ENCODE measurements around the gene PRKN. TPM values are rescaled to one million over a fixed set of nuclear protein-coding genes. Genes with fewer than 3 reads are reported as not detected.

Gene PRKN
- total and polyA plus RNA-seq, 2 donors (not counting 3 experiments of a cell fraction or from before 2014, with no cell fraction given): 0.06 TPM; not detected in 1

DNA sequence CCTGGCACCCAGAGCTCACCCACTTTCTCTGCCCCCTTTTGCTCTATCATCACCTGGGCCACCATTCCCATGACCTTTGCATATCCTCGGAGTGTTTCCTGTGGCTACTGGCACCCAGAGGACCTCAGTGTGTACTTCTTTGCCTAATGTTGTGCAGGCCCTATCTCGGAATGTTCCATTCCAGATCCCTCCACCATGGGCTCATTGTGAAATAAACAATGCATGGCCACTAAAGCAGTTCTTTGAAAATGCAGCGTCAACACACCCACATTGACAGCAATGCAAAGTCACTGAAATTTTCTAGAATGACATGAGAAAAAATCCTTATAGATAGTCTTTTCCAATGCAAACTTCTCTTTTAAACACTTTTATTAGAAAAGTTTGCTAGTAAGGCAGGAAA is 1380.8 kb downstream of the PRKN start:
- FAIRE-seq: no peak
- H3K4me3 ChIP-seq (replicated peaks in 1 of 3; ENCODE audit: insufficient read depth in 1 of 3, low read depth in 1 of 3, low read length in 3 of 3): no peak overlapping the region
- no peaks in the 10 kb centered on the region for H3K27me3 ChIP-seq (ENCODE audit: control insufficient read depth in 2 of 2, insufficient read depth in 2 of 2, low read length in 2 of 2)
- no TSS peak for BruUV-seq (replicated peaks)
- H4K20me1 ChIP-seq (replicated peaks; ENCODE audit: control insufficient read depth, extremely low read depth, insufficient read depth, low read length): no peaks in the 10 kb centered on the region
- no peaks in the 10 kb centered on the region for H3K9me3 ChIP-seq (replicated peaks; ENCODE audit: control insufficient read depth, insufficient read depth, low read length)
- CTCF ChIA-PET: no interaction called here
- H3K4me1 ChIP-seq (ENCODE audit: control insufficient read depth, extremely low read depth, insufficient read depth, low read length): no peaks in the 10 kb centered on the region
- H3K36me3 ChIP-seq (ENCODE audit: control insufficient read depth in 2 of 2, extremely low read depth in 1 of 2, insufficient read depth in 2 of 2, low read length in 2 of 2): no peaks in the 10 kb centered on the region
- no peak overlapping the region for H3K9ac ChIP-seq (replicated peaks; ENCODE audit: extremely low read depth, insufficient read depth, low read length)
- no peaks in the 10 kb centered on the region for H3K9me1 ChIP-seq (replicated peaks; ENCODE audit: control insufficient read depth, extremely low read depth, insufficient read depth, low read length)
- no peak for DNase-seq (ENCODE audit: low read depth, low spot score)
- no peak for TF ChIP-seq POLR2A (IDR thresholded peaks at IDR 0.05; ENCODE audit: low read depth, low read length)
- no peak for TF ChIP-seq GATA2 (IDR thresholded peaks at IDR 0.05; ENCODE audit: insufficient read depth, insufficient read length, low read depth, low read length)
- no peak for TF ChIP-seq EZH2 (IDR thresholded peaks at IDR 0.05; ENCODE audit: borderline replicate concordance, low read depth, low read length, severe bottlenecking)
- no peak for TF ChIP-seq JUN (IDR thresholded peaks at IDR 0.05; ENCODE audit: borderline replicate concordance, insufficient read depth, insufficient read length, low read depth)
- no peak for TF ChIP-seq POLR2AphosphoS5 (IDR thresholded peaks at IDR 0.05; ENCODE audit: insufficient read depth, low read depth, low read length)
- no peak for TF ChIP-seq FOS (IDR thresholded peaks at IDR 0.05; ENCODE audit: borderline replicate concordance, insufficient read depth, low read length)
- TF ChIP-seq, protein P1, sequence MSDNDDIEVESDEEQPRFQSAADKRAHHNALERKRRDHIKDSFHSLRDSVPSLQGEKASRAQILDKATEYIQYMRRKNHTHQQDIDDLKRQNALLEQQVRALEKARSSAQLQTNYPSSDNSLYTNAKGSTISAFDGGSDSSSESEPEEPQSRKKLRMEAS (IDR thresholded peaks at IDR 0.05; ENCODE audit: insufficient read depth, insufficient read length): no peak
- TF ChIP-seq, protein P2, sequence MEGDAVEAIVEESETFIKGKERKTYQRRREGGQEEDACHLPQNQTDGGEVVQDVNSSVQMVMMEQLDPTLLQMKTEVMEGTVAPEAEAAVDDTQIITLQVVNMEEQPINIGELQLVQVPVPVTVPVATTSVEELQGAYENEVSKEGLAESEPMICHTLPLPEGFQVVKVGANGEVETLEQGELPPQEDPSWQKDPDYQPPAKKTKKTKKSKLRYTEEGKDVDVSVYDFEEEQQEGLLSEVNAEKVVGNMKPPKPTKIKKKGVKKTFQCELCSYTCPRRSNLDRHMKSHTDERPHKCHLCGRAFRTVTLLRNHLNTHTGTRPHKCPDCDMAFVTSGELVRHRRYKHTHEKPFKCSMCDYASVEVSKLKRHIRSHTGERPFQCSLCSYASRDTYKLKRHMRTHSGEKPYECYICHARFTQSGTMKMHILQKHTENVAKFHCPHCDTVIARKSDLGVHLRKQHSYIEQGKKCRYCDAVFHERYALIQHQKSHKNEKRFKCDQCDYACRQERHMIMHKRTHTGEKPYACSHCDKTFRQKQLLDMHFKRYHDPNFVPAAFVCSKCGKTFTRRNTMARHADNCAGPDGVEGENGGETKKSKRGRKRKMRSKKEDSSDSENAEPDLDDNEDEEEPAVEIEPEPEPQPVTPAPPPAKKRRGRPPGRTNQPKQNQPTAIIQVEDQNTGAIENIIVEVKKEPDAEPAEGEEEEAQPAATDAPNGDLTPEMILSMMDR (IDR thresholded peaks at IDR 0.05; ENCODE audit: extremely low read depth in 1 of 2, insufficient read depth in 1 of 2, low read depth in 1 of 2, low read length in 2 of 2): no peak
- TF ChIP-seq MYC (IDR thresholded peaks at IDR 0.05; ENCODE audit: low read depth, low read length): no peak
- no peak overlapping the region for H3K27ac ChIP-seq (ENCODE audit: insufficient read depth, low read depth, low read length)
- no peak overlapping the region for H2AFZ ChIP-seq (ENCODE audit: low read depth, low read length)
- POLR2A ChIA-PET: no interaction called here
- intact Hi-C loops (cut with micrococcal nuclease) (no loop called here), dilution Hi-C loops (cut with MboI; ENCODE audit: extremely low pct_ligation_motif_present, low sequenced_read_pairs) (no loop called here)
- no peak overlapping the region for H3K4me2 ChIP-seq (ENCODE audit: insufficient read depth, low read length)
- H3K79me2 ChIP-seq (ENCODE audit: control insufficient read depth, insufficient read depth, low read length): no peaks in the 10 kb centered on the region

Measured in endothelial cell of umbilical vein (primary cell).